Measurements from ENCODE around the gene PHIP.

- TF ChIP-seq, protein P1, sequence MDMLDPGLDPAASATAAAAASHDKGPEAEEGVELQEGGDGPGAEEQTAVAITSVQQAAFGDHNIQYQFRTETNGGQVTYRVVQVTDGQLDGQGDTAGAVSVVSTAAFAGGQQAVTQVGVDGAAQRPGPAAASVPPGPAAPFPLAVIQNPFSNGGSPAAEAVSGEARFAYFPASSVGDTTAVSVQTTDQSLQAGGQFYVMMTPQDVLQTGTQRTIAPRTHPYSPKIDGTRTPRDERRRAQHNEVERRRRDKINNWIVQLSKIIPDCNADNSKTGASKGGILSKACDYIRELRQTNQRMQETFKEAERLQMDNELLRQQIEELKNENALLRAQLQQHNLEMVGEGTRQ (IDR thresholded peaks at IDR 0.05; ENCODE audit: low read length): no peak
- TF ChIP-seq, protein P2, sequence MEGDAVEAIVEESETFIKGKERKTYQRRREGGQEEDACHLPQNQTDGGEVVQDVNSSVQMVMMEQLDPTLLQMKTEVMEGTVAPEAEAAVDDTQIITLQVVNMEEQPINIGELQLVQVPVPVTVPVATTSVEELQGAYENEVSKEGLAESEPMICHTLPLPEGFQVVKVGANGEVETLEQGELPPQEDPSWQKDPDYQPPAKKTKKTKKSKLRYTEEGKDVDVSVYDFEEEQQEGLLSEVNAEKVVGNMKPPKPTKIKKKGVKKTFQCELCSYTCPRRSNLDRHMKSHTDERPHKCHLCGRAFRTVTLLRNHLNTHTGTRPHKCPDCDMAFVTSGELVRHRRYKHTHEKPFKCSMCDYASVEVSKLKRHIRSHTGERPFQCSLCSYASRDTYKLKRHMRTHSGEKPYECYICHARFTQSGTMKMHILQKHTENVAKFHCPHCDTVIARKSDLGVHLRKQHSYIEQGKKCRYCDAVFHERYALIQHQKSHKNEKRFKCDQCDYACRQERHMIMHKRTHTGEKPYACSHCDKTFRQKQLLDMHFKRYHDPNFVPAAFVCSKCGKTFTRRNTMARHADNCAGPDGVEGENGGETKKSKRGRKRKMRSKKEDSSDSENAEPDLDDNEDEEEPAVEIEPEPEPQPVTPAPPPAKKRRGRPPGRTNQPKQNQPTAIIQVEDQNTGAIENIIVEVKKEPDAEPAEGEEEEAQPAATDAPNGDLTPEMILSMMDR (IDR thresholded peaks at IDR 0.05; ENCODE audit: control extremely low read depth in 1 of 3, insufficient read depth in 1 of 3, low read depth in 1 of 3, low read length in 3 of 3): no peak
- no peak for TF ChIP-seq POLR2AphosphoS5 (IDR thresholded peaks at IDR 0.05; ENCODE audit: low read depth, low read length)
- TF ChIP-seq BRCA1 (IDR thresholded peaks at IDR 0.05; ENCODE audit: low read depth, low read length): no peak
Measured at GRCh38 chr6:79065232-79065631, 12.8 kb downstream of the PHIP start.

All from H1 (cell line).